Neural progenitor cell (in vitro differentiated cells): ENCODE results near the gene MBD1.

Experiments
- CTCF ChIP-seq: fragments of 200-600 bp; sonication (generic); IDR thresholded peaks from 2 replicates; pipeline ENCODE4 v1.5.1; 2017; ENCODE audit warnings: antibody characterized with exemption, mild to moderate bottlenecking
- EZH2 ChIP-seq: fragments of 200-600 bp; sonication (generic); IDR thresholded peaks from 2 replicates; pipeline ENCODE4 v1.6.1; 2017; ENCODE audit warnings: antibody characterized with exemption, mild to moderate bottlenecking, moderate library complexity
- EZH2phosphoT487 ChIP-seq: fragments of 200-600 bp; sonication (generic); IDR thresholded peaks from 2 replicates; pipeline ENCODE4 v1.6.1; 2017; ENCODE audit warnings: antibody characterized with exemption

GRCh38 chr18:50284255-50284885 is 3.0 kb upstream of the MBD1 start:
- TF ChIP-seq CTCF (no peak), EZH2 (no peak), EZH2phosphoT487 (no peak)
